GM19193 (cell line): Measurements from ENCODE around the gene COQ8B.

Experiments used
- POLR2A ChIP-seq: IDR thresholded peaks from 4 replicates; pipeline ENCODE4 v1.6.1; 2011; ENCODE audit not compliant: insufficient read depth, insufficient read length; ENCODE audit errors: extremely low read depth

Gene COQ8B

DNA sequence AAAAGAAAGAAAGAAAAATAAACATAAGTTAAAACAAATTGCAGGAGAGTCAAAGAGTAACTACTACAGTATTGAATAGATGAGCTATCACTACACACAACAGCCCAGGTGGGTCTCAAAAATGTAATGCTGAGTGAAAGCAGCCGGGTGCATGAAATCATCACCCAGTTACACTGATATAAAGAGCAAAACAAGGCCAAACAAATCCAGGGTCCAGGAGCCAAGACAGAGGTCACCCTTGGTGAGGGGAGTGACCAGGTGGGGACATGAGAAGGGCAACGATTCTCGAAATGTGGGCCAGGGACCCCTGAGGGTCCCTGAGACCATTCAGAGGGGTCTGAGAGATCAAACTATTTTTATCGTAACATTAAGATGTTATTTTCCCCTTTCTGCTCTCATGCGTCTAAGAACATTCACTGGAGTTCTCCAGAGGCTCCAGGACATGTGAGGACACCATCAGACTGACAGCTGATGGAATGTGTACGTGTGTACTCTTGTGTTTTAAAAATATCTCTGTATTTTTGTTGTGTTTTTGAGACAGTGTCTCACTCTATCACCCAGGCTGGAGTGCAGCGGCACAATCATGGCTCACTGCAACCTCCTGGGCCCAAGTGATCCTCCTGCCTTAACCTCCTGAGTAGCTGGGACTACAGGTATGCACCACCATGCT, 10.6 kb downstream of the COQ8B start:
- TF ChIP-seq POLR2A: no peak

DNA sequence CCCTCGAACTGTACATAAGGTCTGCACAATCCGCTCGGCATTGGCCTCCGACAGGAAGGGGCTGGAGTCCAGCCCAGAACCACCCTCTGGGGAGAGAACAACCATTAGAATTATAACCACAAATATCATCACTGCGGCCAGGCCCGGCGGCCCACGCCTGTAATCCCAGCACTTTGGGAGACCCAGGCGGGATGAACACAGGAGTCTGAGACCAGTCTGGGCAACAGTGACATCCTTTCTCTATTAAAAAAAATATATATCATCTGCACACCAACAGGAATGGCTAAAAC, 11.4 kb downstream of the COQ8B start:
- no peak for TF ChIP-seq POLR2A

DNA sequence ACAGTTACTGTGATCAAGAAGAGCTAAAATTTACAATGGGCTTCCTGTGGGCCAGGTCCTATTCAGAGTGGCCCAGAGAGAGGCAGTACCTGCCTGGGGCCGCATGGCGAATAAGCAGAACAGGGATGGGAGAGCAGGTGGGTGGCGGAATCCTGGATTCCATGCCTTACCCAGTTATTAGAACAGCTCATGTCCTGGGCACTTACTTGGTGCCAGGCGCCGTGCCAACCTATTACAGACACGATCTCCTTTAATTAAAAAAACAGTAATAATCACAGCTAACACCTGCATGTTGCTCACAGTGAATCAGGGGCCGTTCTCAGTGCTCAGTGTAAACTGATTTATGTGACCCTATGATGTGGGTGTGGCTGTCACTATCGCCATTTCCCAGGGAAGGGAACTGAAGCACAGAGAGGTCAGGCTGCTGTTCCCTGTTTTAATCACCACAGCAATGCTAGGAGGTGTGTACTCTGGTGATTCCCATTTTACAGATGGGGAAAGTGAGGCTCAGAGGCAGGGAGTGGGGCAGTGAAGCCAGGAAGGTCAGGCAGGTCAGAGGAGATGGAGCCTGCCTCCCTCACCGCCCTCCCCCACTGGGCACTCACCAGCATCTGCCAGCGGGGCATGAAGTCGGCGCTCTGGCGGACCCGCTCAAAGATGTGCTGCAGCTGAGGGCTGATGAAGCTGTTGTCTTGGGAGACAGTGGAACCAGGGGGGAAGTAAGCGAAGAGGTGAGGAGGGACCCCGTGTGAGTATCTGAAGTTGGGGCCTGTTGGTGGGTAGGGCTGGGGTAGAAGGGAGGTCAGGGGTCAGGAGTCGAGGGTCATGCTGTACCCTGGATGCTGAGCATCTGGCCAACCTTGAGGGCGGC, 12.0 kb downstream of the COQ8B start:
- no peak for TF ChIP-seq POLR2A

DNA sequence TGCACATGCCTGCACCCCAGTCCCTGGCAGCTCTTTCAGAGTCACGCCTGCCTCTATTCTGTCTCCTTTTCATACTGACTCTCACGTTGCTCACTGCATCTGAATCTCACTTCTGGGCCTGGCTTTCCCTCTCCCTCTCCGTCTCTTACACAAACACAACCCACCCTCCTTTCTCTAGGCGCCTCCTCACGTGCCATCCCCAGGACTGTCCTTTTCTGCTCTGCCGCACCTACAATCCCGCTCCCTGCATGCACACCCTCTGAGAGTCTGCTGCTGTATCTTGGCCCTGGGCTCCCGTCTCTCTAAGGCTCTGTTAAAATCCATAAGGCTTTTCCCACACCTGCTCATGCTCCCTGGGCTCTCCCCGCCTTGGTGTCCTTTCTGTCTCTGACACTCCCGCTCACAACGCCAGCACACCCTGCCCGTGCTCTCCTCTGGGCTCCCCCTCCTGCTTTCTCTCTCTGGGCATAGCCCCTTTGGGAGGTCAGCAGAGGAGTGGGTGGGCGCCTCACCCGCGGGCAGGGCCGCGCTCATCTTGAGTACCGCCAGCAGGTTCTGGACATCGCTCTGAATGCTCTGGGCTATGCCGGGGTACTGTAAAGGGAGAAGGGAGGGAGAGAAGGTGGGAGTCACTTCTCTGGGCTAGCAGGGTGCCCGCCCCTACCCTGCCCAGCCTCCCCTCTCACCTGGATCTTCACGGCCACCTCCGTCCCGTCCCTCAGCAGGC, 13.5 kb downstream of the COQ8B start:
- no peak for TF ChIP-seq POLR2A

DNA sequence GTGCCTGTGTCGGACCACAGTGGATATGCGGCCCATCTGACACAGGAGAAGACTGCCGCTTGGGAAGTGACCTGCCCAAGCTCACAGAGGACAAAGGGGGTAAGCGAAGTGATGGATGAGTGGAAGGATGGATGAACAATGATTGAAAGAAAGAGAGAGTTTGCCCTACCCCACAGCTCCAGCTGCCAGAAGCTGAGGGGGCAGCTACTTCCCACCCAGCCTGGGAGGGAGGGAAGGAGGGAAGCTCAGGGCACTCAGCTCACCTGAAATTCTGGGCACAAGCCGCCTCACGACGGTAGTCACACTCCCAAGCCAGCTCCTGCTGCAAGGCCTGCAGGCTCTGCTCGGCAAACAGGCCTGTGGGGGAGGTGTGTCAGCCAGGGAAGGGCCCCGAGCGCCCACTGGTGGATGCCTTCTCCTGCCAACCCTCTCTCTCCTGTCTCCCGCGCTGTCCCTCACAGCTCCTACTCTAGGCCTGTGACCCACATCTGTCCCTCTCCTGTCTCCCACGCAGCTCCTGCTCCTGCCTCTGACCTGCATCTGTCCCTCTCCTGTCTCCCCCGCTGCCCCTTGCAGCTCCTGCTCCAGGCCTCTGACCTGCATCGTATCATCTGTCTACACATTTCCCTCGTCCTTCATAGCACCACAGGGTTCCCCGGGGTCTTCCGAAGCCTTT, 14.2 kb downstream of the COQ8B start:
- no peak for TF ChIP-seq POLR2A

DNA sequence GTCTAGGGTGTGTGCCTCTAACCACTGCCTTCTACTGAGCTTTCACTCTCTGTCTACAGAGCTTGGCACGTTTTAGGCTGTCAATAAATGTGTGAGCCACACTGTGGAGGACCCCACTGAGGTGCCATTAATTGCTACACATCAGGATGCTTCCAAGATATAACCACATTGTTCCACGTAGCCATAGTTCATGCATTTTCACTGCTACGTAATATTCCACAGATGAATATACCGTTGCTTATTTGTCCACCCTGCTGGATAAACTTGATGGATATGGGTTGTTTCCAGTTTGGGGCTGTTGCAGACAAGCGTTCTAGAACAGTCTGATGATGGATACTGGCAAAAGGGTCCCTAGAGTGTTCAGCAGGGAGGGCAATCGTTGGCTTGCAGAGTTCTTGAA, 14.9 kb downstream of the COQ8B start:
- TF ChIP-seq POLR2A: no peak

DNA sequence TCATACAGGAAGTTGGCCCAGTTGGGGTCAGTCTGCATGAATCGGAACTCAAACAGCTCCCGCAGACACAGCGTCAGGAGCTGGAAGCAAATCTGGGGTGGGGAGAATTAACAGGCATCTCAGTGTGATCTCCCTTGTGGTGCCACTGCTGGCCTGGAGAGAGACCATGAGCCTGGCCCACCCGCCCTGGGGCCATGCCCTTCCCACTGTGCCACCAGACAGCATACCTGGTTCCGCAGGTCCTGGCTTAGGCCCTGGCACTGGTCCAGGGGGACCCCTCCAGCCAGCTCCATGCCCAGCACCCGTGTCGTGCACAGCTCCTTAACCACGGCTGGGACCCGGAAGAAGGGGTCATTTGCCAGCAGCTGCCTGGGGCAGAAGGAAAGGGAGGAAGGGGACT, 16.6 kb downstream of the COQ8B start:
- no peak for TF ChIP-seq POLR2A

DNA sequence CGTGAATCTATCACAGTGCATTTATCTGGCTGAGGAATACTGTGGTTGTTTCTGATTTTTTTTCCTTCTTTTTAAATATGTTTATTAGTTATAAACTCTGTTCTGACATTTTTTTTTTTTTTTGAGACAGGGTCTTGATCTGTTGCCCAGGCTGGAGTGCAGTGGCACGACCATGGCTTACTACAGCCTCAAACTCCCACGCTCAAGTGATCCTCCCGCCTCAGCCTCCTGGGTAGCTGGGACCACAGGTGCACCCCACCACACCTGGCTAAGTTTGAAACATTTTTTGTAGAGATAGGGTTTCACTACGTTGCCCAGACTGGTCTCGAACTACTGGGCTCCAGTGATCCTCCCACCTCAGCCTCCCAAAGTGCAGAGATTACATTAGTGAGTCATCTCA, 19.7 kb downstream of the COQ8B start:
- no peak for TF ChIP-seq POLR2A

DNA sequence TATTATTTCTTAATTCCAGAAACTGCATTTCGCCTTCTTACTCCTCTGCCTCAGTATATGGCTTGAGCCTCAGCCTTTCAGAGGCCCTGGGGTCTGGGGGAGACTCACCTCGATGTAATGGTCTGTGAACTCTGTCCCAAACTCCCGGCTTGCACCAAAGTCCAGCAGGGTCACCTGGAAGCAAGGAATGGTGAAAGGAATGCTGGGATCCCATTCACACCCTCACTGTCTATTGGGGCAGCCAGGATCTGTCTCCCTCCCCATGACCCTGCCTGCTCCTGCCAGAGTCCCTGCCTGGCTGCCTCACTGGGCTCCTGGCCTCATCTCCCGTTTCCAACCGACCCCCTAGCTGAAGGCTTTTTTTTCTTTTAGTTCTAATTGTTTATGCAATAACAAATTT, 20.8 kb downstream of the COQ8B start:
- no peak for TF ChIP-seq POLR2A

DNA sequence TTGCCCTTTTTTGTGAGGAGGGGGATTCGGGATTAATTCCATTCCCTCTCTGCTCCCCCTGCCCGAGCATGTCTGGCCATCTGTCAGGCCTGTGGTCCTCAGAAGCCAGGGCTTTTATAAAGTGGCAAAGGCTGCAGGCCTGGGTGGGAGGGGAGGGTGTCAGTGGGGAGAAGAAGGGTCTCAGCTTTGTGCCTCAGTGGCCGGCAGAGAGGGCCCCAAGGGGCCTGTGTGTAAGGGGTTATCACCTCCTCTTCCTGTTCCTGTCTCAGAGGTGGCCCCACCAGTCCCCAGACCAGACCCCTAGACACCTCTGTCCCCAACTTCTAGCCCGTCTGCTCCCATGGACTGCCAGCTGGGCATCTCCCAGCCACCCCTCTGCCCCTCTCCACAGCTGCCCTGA, 22.8 kb downstream of the COQ8B start:
- TF ChIP-seq POLR2A: no peak

DNA sequence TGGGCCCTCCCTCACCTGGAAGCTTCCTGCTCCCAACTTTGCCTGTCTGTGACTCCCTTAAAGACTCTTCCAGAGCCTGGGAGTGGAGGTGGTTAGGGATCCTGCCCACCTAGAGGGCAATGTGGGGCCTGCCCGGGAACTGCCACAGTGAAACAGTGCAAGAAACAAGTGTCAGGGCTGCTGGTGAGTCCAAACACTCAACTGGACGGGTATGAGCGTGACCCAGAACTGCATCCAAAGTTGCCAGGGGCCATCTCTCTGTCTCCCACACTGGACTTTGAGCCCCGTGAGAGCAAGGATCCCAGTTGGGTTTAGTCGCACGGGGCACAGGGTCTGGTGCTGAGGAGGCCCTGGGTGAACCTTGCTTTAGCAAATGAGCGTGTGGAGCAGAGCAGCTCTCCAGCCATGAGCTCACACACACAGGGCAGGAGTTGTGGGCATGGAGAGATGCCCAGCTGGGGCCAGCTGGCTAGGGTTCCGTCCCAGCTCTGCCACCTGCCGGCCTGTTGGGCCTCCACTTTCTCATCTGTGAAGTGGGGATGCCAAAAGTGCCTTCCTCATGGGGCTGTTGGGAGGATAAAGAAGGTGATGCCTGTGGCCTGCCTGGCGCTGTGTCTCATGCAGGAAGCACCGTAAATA, 23.4 kb downstream of the COQ8B start:
- TF ChIP-seq POLR2A: no peak

DNA sequence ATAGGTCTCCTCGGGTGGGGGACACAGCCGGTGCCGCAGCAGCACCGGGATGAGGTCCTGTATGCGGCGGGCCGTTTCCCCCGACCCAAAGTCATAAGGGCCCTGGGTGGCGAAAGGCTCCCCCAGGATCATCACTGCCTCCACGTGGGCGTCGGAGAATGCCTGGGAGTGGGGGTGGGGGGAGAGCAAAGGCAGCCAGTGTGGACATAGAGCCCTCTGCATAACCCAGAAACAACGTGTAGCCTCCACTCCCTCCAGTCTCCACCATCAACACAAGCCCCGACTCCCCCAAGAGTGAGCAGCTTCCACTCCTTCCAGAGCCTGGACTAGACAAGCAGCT, 24.5 kb downstream of the COQ8B start:
- TF ChIP-seq POLR2A: no peak

DNA sequence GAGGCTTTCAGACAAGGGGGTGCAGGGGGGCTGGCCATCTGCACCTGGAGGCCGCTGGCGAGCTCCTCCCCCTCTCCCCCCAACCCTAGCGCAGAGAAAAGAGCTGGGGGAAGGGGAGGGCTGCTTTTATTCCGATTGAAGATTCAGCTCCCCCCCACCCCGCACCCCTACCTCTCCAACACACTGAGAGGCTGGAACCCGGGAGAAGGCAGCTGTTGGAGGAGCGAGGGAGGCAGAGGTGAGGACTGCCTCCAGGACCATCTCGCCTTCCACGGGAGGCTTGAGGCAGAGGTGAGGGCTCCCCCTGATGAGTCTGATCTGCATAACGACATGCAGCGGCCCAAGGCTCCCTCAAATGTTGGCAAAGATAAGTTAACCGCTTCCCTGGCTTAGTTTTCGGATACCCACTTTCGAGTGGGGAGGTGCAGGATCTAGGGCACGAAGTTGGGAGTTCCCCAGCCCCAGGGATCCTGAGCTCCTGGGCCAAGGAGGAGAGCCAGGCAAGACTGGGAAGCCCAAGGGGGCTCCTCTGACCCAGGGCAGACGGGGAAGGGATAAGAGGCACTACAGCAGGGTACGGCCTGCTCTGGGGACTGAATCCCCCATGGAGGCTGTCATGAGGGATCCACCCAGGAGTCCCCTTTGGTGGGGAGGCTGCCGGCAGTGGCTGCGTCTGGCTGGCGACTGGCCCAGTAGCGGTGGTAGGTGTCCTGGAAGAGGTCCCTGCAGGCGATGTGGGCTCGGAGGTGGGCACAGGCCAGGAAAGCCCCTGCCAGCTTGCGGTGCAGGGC, 25.1 kb downstream of the COQ8B start:
- TF ChIP-seq POLR2A: no peak
